CD14-positive monocyte (primary cell): Measurements from ENCODE around the gene NAP1L4. TPM values are rescaled to one million over a fixed set of nuclear protein-coding genes. Genes with fewer than 3 reads are reported as not detected.

Experiments
- DNase-seq, 3 donors: peaks; one replicate each; pipeline ENCODE4 v3.0.0-alpha.2; 2011 to 2022
- H2AFZ ChIP-seq: 2 replicates; pipeline ENCODE4 v1.6.0; 2012; ENCODE audit warnings: mild to moderate bottlenecking, low read depth, low read length, inconsistent platforms; ENCODE audit not compliant: insufficient read depth, poor library complexity, severe bottlenecking
- H3K27ac ChIP-seq, 2 donors: 1 replicate in 1 of 2; 2 replicates in 1 of 2; pipeline ENCODE4 v1.5.1; 2012 to 2013; ENCODE audit warnings: low read length in 2 of 2, control low read depth in 1 of 2, inconsistent platforms in 1 of 2, low read depth in 1 of 2, mild to moderate bottlenecking in 1 of 2
- H3K27me3 ChIP-seq, 2 donors: one replicate each; pipeline versions ENCODE4 v1.6.0 to v1.6.1; 2011 to 2013; ENCODE audit warnings: low read length in 2 of 2; ENCODE audit not compliant: control insufficient read depth in 2 of 2, insufficient read depth in 2 of 2
- H3K36me3 ChIP-seq, 2 donors: replicated peaks in 1 of 2; 1 replicate in 1 of 2; 2 replicates in 1 of 2; pipeline versions ENCODE4 v1.5.1 to v1.6.1; 2012 to 2013; ENCODE audit warnings: low read length in 2 of 2, control low read depth in 1 of 2, inconsistent platforms in 1 of 2, mild to moderate bottlenecking in 1 of 2; ENCODE audit not compliant: insufficient read depth in 2 of 2, control insufficient read depth in 1 of 2
- H3K4me1 ChIP-seq, 2 donors: 1 replicate in 1 of 2; 2 replicates in 1 of 2; pipeline versions ENCODE4 v1.5.1 to v1.6.1; 2012 to 2013; ENCODE audit warnings: low read length in 2 of 2, control low read depth in 1 of 2, inconsistent platforms in 1 of 2, mild to moderate bottlenecking in 1 of 2, moderate library complexity in 1 of 2; ENCODE audit not compliant: insufficient read depth in 2 of 2, control insufficient read depth in 1 of 2
- H3K4me2 ChIP-seq: replicated peaks from 2 replicates; pipeline ENCODE3; 2012; ENCODE audit warnings: low read length, moderate library complexity, mild to moderate bottlenecking; ENCODE audit not compliant: poor library complexity, severe bottlenecking; ENCODE audit errors: extremely low read depth
- H3K4me3 ChIP-seq, 3 experiments: fragments of 200-600 bp in 1 of 3; sonication (generic) in 1 of 3; replicated peaks in 1 of 3; 1 replicate in 2 of 3; 2 replicates in 1 of 3; pipeline ENCODE4 v1.5.1; 2011 to 2013; ENCODE audit warnings: low read length in 3 of 3, mild to moderate bottlenecking in 3 of 3, control low read depth in 2 of 3, low read depth in 2 of 3, inconsistent platforms in 1 of 3, moderate library complexity in 1 of 3
- H3K79me2 ChIP-seq: 2 replicates; pipeline ENCODE4 v1.6.0; 2012; ENCODE audit warnings: mild to moderate bottlenecking, control low read depth, inconsistent platforms, low read length, moderate library complexity; ENCODE audit not compliant: insufficient read depth
- H3K9ac ChIP-seq: 2 replicates; pipeline ENCODE4 v1.6.0; 2017; ENCODE audit warnings: low read length, mild to moderate bottlenecking; ENCODE audit not compliant: insufficient read depth, poor library complexity, severe bottlenecking
- H3K9me3 ChIP-seq, 2 donors: replicated peaks in 1 of 2; 1 replicate in 1 of 2; 2 replicates in 1 of 2; pipeline versions ENCODE4 v1.5.1 to v1.6.1; 2012 to 2013; ENCODE audit warnings: low read length in 2 of 2, control low read depth in 1 of 2; ENCODE audit not compliant: control insufficient read depth in 1 of 2, insufficient read depth in 1 of 2
- H4K20me1 ChIP-seq: 2 replicates; pipeline ENCODE4 v1.6.0; 2012; ENCODE audit warnings: mild to moderate bottlenecking, low read length, control low read depth, moderate library complexity; ENCODE audit not compliant: insufficient read depth
- H3K27ac Mint-ChIP-seq, 7 donors: one replicate each; pipeline ENCODE4 v1.8.0; 2020; ENCODE audit warnings: mild to moderate bottlenecking in 7 of 7, mixed read lengths in 7 of 7, moderate library complexity in 6 of 7, inconsistent platforms in 2 of 7
- H3K27me3 Mint-ChIP-seq, 3 donors: one replicate each; pipeline ENCODE4 v1.8.0; 2021 to 2022; ENCODE audit warnings: low read depth in 3 of 3, mild to moderate bottlenecking in 3 of 3, mixed read lengths in 3 of 3, moderate library complexity in 3 of 3, inconsistent platforms in 1 of 3
- H3K36me3 Mint-ChIP-seq, 2 donors: one replicate each; pipeline ENCODE4 v1.8.0; 2020; ENCODE audit warnings: mixed read lengths in 2 of 2, inconsistent platforms in 1 of 2, mild to moderate bottlenecking in 1 of 2
- H3K4me1 Mint-ChIP-seq: one replicate; pipeline ENCODE4 v1.8.0; 2020; ENCODE audit warnings: mild to moderate bottlenecking, mixed read lengths
- H3K4me3 Mint-ChIP-seq, 2 donors: one replicate each; pipeline ENCODE4 v1.8.0; 2020; ENCODE audit warnings: mild to moderate bottlenecking in 2 of 2, mixed read lengths in 2 of 2, moderate library complexity in 1 of 2
- H3K9me3 Mint-ChIP-seq, 7 donors: one replicate each; pipeline ENCODE4 v1.8.0; 2020 to 2022; ENCODE audit warnings: mixed read lengths in 7 of 7, mild to moderate bottlenecking in 6 of 7, moderate library complexity in 6 of 7, inconsistent platforms in 2 of 7
- CTCF ChIP-seq: fragments of 200-600 bp; IDR thresholded peaks from one replicate; pipeline ENCODE4 v1.8.0; 2022; ENCODE audit warnings: antibody characterized with exemption, mild to moderate bottlenecking
- WGBS: methylation state at CpG from one replicate; pipeline ENCODE4 v1.1.5; 2013; ENCODE audit warnings: missing lambda C conversion rate; ENCODE audit not compliant: insufficient coverage; 5-methylcytosine and 5-hydroxymethylcytosine counted together
- intact Hi-C, 2 donors: fragments of 100-400 bp; cut with micrococcal nuclease; formaldehyde crosslinking; loops; one replicate each; pipeline versions ENCODE4 v1.15.0 to v1.15.1; 2023
- polyA plus RNA-seq, 3 donors: library from polyadenylated mRNA; depleted of rRNA in 1 of 3; unstranded in 2 of 3; stranded (reverse) in 1 of 3; fragments of 300-500 nt in 2 of 3; fragments of >200 nt in 1 of 3; fragmentation: Illumina TruSeq in 2 of 3; gene quantifications; 1 replicate in 2 of 3; 2 replicates in 1 of 3; pipeline ENCODE4 v1.2.3, GENCODE V29; 2012 to 2021

NAP1L4 gene
- polyA plus RNA-seq, 3 donors: 42.1 to 44.9 (median 44.9) TPM

- no peak for TF ChIP-seq CTCF
- Histone ChIP-seq H4K20me1 (peaks cover 8% of the 10 kb centered on the region), H3K27me3 (no peaks in the 10 kb centered on the region), H3K9ac (no peak overlapping the region), H3K4me3 (no peak overlapping the region), H3K9me3 (no peaks in the 10 kb centered on the region), H3K4me2 (no peak overlapping the region), H2AFZ (no peak overlapping the region), H3K79me2 (no peaks in the 10 kb centered on the region), H3K27ac (no peak overlapping the region), H3K4me1 (peaks cover 12% of the 10 kb centered on the region in 2 donors), H3K36me3 (peaks cover 63 to 97% of the 10 kb centered on the region in 2 donors)
- intact Hi-C loops: no loop called here
- H3K4me1 Mint-ChIP-seq: peaks cover 16% of the 10 kb centered on the region
- H3K9me3 Mint-ChIP-seq: peaks cover 0 to 4% (median 0%) of the 10 kb centered on the region in 7 donors
- peaks cover 80 to 100% of the 10 kb centered on the region in 2 donors for H3K36me3 Mint-ChIP-seq
- H3K4me3 Mint-ChIP-seq: no peak overlapping the region
- no peak for DNase-seq
- WGBS: 93% methylated on average over 15 of the region's 21 CpGs
- H3K27me3 Mint-ChIP-seq: no peaks in the 10 kb centered on the region
- peak overlapping the region in 1 of 7 donors; percentile 38 for H3K27ac Mint-ChIP-seq
Observed at GRCh38 chr11:3006505-3007260, 14.6 kb upstream of the NAP1L4 start.

DNA sequence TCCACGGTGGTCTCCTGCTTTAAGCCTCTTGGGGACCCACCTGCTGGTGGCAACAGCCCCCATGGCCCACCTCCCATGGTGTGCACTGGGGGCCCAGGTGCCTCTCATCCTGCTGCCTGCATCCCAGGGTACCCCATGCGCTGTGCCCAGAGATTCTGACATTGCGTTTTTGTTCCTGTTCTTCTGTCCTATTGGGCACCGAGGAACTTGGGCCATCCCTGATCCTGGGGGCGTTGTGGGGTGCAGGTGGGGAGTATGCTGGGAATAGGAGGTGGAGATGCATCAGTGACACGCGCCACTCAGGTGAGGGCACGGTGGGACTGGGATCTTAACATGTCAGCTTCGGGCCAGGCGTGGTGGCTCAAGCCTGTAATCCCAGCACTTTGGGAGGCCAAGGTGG, 12.4 kb upstream of the NAP1L4 start:
- Mint-ChIP-seq H3K36me3 (peaks cover 80 to 99% of the 10 kb centered on the region in 2 donors), H3K4me3 (no peak overlapping the region), H3K27me3 (no peaks in the 10 kb centered on the region), H3K9me3 (peaks cover 0 to 4% (median 0%) of the 10 kb centered on the region in 7 donors), H3K4me1 (peaks cover 16% of the 10 kb centered on the region), H3K27ac (peak overlapping the region in 1 of 7 donors; percentile 66)
- Histone ChIP-seq H3K79me2 (no peaks in the 10 kb centered on the region), H3K27me3 (no peaks in the 10 kb centered on the region), H3K27ac (no peak overlapping the region), H3K4me3 (no peak overlapping the region), H3K9ac (no peak overlapping the region), H2AFZ (no peak overlapping the region), H4K20me1 (peaks cover 8% of the 10 kb centered on the region), H3K36me3 (peaks cover 61 to 96% of the 10 kb centered on the region in 2 donors), H3K4me1 (peaks cover 12% of the 10 kb centered on the region in 2 donors), H3K9me3 (no peaks in the 10 kb centered on the region), H3K4me2 (no peak overlapping the region)
- 95% methylated on average over 4 of the region's 10 CpGs for WGBS
- intact Hi-C loops: no loop called here
- no peak for DNase-seq
- TF ChIP-seq CTCF: no peak
